Effector CD8-positive, alpha-beta T cell (primary cell): Measurements from ENCODE around the gene LRRC3.

ENCODE experiments used
- DNase-seq: peaks from one replicate; lab custom pipeline; 2025; lab: John Stamatoyannopoulos, UW

LRRC3 gene

DNA sequence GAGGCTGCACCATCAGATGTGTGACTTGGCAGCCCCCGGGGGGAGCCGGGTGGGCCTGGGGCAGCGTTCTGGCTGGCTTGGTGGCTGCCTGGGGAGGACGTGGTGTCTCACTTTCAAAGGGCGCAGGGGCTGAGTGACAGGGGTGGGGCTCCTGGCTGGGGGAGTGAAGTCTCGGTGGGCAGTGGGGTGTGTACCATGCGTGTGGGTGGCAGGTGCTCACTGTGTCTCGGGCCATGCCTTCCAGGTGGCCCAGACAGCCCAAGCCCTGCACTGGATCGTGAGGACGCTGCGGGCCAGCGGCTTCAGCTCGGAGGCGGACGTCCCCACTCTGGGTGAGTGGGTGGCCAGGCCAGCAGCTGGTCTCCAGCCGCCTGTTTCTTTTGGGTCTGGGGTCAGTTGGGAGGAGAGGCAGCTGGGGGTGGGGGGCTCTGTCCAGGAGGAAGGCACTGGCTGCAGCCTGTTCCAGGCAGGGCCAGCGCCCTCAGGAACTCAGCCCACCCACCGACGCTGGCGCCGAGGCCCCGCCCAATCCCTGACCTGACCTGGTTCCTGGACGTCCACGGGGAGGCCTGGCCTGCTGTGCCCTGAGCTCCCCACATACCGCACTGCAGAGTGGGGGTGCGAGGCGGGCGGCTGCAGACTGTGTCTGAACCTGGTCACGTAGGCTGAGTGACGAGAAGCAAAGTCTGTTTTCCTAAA, 30.6 kb upstream of the LRRC3 start:
- no peak for DNase-seq

DNA sequence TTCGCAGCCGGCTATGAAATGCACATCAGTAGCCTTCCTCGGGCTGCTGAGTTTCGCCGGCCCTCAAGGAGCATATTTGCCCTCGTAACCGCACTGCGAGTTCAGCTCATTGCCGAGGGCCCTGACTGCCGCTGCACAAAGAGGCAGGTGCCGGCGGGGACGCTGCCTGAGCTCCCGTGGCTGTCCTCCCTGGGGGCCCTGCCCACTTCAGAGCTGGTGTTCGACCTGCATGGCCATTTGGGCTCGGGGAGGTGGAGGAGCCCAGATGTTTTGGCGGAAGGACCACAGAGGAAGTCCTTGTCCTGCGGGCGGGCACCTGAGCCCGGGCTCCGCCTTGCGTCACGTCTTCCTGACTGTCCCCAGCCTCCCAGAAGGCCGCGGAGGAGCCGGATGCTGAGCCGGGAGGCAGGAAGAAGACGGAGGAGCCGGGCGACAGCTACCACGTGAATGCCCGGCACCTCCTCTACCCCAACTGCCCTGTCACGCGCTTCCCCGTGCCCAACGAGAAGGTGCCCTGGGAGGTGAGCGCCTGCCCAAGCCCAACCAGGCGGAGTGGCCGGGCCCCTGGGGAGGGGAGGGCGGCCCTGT, 29.9 kb upstream of the LRRC3 start:
- DNase-seq, result no peak

DNA sequence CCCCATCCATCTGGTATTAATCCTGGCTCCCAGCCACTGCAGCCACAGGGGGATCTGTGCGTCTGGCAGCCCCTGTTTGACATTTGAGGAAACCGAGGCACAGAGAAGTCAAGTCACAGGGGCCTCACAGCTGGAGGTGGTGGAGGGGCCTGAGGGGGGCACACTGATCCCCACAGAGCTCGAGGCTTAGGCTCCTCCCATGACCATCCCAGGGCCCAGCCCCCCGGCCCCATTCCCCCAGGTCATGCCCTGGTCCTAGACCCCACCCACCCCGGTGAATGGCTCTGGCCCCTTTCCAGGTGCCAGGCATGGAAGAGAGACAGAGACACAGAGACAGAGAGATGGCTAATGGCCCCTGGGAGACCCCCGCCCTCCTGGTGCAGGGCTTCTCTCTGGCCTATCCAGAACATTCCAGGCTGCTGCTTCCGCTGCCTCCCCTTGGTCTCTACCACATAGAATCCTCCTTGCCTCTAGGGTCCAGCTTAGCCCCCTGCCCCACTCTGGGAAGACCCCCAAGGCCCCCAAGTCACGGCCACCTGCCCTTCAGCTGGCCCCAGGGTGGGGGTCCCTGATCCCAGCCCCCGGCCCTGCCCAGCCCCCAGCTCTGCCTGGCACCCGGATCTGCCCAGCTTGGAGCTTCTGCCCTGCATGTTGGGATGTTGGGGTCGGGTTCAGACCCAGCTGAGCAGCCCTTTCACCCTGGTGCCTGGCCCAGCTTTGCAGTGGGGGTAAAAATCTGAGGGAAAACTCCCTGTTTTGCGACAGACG, 29.2 kb upstream of the LRRC3 start:
- no peak for DNase-seq

DNA sequence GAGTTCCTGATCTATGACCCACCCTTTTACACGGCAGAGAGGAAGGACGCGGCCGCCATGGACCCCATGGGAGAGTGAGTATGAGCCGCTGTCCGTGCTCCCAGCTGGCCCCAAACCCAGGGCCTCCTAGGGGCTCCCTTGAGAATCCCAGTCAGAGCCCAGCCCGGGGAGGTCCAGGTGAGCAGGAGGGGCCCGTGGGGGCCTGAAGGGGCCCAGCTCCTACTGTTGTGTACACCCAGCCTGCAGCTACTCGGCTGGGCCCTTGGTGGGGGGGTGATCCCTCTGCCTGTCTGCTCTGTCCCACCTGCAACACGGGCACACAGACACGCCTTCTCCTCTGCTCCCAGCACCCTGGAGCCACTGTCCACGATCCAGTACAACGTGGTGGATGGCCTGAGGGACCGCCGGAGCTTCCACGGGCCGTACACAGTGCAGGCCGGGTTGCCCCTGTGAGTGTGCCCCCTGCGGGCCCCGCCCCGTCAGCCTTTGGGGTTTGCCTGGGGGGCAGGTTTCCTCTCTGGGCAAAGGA, 28.6 kb upstream of the LRRC3 start:
- no peak for DNase-seq

- DNase-seq, result no peak
Observed at GRCh38 chr21:44427241-44428120, 27.8 kb upstream of the LRRC3 start.

DNA sequence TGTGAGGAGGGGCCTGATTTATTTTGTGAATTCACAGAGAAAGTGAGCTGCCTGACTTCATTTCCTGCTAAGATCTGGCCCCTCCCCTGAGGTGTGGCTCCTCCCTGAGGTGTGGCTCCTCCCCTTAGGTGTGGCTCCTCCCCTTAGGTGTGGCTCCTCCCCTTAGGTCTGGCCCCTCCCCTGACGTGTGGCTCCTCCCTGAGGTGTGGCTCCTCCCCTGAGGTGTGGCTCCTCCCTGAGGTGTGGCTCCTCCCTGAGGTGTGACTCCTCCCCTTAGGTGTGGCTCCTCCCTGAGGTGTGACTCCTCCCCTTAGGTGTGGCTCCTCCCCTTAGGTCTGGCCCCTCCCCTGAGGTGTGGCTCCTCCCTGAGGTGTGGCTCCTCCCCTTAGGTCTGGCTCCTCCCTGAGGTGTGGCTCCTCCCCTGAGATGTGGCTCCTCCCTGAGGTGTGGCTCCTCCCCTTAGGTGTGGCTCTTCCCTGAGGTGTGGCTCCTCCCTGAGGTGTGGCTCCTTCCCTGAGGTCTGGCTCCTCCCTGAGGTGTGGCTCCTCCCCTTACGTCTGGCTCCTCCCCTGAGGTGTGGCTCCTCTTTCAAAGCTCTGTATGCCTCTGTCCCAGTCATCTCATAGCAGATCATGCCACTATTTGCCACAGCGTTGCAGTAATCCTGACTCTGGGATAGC, 26.9 kb upstream of the LRRC3 start:
- peak; percentile 68 for DNase-seq

- DNase-seq, result no peak
Observed at GRCh38 chr21:44429894-44430293, 25.4 kb upstream of the LRRC3 start.

GRCh38 chr21:44431300-44431699, 24.0 kb upstream of the LRRC3 start:
- DNase-seq, result no peak

- DNase-seq, result no peak
Observed at GRCh38 chr21:44432841-44433790, 22.2 kb upstream of the LRRC3 start.

DNA sequence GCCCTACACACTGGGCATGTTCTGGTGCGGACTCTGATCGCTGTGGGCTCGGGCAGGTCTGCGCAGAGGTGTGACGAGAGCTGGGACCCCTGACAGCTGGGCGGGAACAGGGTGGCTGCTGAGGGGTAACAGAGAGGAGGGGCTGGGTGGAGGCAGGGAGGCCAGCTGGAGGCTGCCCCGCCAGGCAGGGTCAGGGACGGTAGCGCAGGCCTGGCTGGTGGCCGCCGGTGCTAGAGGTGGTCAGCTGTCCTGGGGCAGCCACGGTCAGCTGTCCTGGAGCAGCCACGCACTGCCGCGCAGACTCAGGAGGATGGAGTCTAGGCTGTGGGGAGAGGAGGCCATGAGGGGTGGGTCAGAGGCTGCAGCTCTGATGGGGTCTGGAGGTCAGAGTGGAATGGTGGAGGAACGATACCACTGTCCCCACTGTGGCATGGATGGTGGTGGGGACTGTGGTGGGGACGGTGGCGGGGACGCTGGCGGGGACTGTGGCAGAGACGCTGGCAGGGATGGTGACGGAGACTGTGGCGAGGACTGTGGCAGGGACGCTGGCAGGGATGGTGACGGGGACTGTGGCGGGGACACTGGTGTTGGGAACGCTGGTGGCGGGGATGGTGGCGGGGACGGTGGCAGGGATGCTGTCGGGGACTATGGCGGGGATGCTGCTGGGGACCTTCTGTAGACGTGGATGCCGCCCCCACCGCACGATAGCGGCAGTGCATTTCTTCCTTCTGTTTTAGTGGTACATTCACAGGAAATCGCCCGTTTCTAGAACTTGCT, 21.3 kb upstream of the LRRC3 start:
- no peak for DNase-seq

DNA sequence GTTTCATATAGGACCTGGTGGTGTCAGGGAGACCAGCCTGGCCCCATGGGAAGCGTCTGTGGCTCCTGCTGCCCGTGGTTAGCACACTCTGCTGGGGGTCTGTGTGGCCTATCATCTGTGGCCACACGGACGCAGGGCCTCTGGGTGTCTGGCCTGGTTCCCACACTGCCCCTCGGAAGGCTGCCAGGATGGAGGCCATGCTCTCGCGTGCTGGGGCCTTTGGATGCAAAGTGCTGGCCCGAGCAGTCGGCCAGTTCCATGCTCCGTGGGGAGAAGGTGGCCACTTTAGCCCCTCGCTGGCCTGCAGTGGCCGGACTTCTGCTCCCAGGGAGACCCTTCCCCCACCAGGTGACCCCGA, 20.8 kb upstream of the LRRC3 start:
- DNase-seq, result no peak

DNA sequence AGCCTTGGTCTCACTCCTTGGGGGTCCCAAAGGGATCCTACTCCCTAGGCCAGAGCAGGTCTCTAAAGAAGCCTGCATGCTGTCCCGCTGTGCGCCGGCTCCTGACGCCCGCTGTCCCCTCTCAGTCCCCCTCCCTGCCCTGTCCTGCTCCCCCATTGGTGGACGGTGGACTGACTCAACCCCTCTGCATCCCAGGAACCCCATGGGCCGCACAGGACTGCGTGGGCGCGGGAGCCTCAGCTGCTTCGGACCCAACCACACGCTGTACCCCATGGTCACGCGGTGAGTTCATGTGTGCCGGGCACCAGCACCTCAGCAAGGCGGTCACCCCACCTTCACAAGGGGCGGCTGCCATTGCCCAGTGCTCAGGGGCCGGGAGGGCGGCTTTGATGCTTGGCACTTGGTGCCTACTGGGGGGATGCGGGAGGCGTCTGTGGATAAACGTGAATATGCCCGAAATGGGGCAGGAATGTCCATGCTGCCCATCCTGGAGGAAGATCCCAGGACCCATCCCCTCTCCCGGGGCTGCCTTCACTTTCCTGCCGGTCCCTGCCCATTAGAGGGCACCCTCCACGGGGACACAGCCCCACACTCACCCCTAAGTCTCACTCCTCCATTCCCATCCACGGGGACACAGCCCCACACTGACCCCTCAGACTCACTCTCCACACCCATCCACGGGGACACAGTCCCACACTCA, 20.2 kb upstream of the LRRC3 start:
- DNase-seq, result no peak

GRCh38 chr21:44436111-44436611, 19.1 kb upstream of the LRRC3 start:
- no peak for DNase-seq

DNA sequence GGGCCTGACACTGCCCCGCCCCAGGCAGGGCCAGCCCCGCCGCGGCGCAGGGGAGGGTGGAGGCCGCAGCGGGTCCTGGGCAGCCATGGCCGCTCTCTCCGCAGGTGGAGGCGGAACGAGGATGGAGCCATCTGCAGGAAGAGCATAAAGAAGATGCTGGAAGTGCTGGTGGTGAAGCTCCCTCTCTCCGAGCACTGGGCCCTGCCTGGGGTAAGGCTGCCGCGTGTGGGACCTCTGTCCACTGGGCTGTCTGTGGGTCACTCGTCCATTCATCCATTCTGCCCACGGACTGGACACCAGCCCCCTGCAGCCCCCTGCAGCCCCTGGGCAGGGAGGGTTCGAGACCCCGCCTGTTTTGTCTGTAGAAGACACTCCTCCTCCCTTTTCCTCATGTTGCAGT, 18.4 kb upstream of the LRRC3 start:
- no peak for DNase-seq

- no peak for DNase-seq
Observed at GRCh38 chr21:44437371-44437695, 18.0 kb upstream of the LRRC3 start.

GRCh38 chr21:44437696-44438431, 17.4 kb upstream of the LRRC3 start:
- DNase-seq, result no peak

GRCh38 chr21:44438531-44439210, 16.6 kb upstream of the LRRC3 start:
- no peak for DNase-seq

DNA sequence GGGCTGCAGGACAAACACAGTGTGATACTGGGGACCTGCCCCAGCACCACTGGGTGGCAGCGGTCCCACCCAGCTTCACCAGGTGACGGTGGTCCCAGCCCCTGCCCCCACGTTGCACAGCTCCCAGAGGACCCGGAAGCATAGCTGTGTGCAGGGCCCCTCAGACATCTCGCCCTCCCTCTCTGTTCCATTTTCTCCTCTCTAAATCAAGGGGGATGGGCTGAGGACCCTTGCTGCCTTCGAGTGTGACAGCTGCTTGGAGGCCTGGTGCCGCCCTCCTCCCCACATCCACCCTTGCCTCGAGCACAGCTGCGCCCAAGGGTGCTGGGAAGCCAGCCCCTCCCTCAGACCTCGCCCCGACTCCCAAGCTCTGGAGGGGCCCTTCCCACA, 16.1 kb upstream of the LRRC3 start:
- no peak for DNase-seq
